PFSK-1 (cell line): ENCODE results near the gene SYNE3.

Source experiments
- POLR2AphosphoS5 ChIP-seq: IDR thresholded peaks from 2 replicates; pipeline ENCODE4 v1.6.1; 2012; ENCODE audit warnings: low read depth, mild to moderate bottlenecking, control low read depth, low read length, moderate library complexity
- SIN3A ChIP-seq: IDR thresholded peaks from 2 replicates; pipeline ENCODE4 v1.6.1; 2012; ENCODE audit warnings: mild to moderate bottlenecking, low read length, moderate library complexity, borderline replicate concordance; ENCODE audit not compliant: insufficient read depth
- TF ChIP-seq, protein P1 (sequence below), 2 experiments: IDR thresholded peaks; 2 replicates each; pipeline versions ENCODE4 v1.6.1 to v1.8.0; 2011 to 2012; ENCODE audit warnings: low read depth in 2 of 2, low read length in 2 of 2, control low read depth in 1 of 2, inconsistent platforms in 1 of 2, mild to moderate bottlenecking in 1 of 2, moderate library complexity in 1 of 2; ENCODE audit not compliant: insufficient read depth in 1 of 2

DNA sequence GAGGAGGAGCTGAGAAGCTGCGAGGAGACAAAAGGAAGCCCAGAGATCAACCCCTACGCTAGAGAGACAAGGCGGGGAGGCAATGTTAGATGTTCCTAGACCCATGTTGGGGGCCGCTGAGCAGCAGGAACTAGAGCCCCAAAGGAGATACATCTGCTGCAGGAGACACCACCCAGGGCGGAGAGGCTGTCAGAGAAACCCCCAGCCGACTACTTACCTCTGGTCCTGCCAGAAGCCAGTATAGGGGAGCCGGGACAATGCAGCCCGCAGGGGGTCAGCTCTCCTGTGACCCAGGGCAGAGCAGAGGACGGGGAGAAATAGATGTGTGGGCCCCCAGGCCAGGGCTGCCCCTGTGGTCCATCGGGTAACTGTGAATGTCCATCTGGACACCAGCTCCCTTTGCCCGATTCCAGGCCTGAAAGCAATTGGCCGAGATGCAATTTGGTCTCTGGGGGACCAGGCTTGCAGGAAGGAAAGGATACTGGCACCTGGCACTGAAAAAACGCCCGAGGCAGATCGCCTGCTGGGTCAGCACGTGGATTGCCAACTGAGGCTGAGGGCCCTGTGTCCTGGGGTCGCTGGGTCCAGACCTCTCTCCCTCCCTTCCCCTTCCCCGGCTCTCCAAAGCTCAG, 34.9 kb downstream of the SYNE3 start:
- no peak for TF ChIP-seq POLR2AphosphoS5
- TF ChIP-seq, protein P1, sequence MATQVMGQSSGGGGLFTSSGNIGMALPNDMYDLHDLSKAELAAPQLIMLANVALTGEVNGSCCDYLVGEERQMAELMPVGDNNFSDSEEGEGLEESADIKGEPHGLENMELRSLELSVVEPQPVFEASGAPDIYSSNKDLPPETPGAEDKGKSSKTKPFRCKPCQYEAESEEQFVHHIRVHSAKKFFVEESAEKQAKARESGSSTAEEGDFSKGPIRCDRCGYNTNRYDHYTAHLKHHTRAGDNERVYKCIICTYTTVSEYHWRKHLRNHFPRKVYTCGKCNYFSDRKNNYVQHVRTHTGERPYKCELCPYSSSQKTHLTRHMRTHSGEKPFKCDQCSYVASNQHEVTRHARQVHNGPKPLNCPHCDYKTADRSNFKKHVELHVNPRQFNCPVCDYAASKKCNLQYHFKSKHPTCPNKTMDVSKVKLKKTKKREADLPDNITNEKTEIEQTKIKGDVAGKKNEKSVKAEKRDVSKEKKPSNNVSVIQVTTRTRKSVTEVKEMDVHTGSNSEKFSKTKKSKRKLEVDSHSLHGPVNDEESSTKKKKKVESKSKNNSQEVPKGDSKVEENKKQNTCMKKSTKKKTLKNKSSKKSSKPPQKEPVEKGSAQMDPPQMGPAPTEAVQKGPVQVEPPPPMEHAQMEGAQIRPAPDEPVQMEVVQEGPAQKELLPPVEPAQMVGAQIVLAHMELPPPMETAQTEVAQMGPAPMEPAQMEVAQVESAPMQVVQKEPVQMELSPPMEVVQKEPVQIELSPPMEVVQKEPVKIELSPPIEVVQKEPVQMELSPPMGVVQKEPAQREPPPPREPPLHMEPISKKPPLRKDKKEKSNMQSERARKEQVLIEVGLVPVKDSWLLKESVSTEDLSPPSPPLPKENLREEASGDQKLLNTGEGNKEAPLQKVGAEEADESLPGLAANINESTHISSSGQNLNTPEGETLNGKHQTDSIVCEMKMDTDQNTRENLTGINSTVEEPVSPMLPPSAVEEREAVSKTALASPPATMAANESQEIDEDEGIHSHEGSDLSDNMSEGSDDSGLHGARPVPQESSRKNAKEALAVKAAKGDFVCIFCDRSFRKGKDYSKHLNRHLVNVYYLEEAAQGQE (IDR thresholded peaks at IDR 0.05; ENCODE audit: insufficient read depth in 1 of 2, low read depth in 2 of 2, low read length in 2 of 2): no peak
- no peak for TF ChIP-seq SIN3A
